A673 (cell line): Measurements from ENCODE around the gene EFNA3. TPM values are rescaled to one million over a fixed set of nuclear protein-coding genes. Genes with fewer than 3 reads are reported as not detected.

Experiments used
- Bru-seq: library from RNA; stranded (reverse); fragments of 400-500 nt; gene quantifications from one replicate; lab custom pipeline; 2021; lab: Mats Ljungman, UMichigan
- BruChase-seq, 2 experiments: library from RNA; stranded (reverse); fragments of 400-500 nt; gene quantifications; one replicate each; lab custom pipeline; 2021; lab: Mats Ljungman, UMichigan
- BruUV-seq: library from RNA; stranded (reverse); fragments of 400-500 nt; replicated peaks from 2 replicates; lab custom pipeline; 2021; lab: Mats Ljungman, UMichigan
- CTCF ChIA-PET: fragments of 300-600 bp; sonication (Branson Sonifier 250); formaldehyde crosslinking; loops from one replicate; lab custom pipeline; 2022; ENCODE audit warnings: antibody characterized with exemption; lab: Charles Lee
- POLR2A ChIA-PET: fragments of 300-600 bp; sonication (Branson Sonifier 250); formaldehyde crosslinking; loops from one replicate; lab custom pipeline; 2022; ENCODE audit warnings: antibody characterized with exemption; ENCODE audit not compliant: low non-redundant PET; lab: Charles Lee
- DNase-seq: peaks from one replicate; pipeline ENCODE4 v3.0.0-alpha.2; 2015; ENCODE audit warnings: low spot score
- H3K27ac ChIP-seq: fragments of 200-600 bp; sonication (generic); 2 replicates; pipeline ENCODE4 v1.5.1; 2016; ENCODE audit warnings: mixed run types, low read depth, mild to moderate bottlenecking, mixed read lengths, antibody characterized with exemption, low read length; ENCODE audit not compliant: poor library complexity, severe bottlenecking
- H3K27me3 ChIP-seq: fragments of 200-600 bp; sonication (generic); replicated peaks from 2 replicates; pipeline ENCODE4 v1.6.1; 2017; ENCODE audit warnings: mixed run types, low read depth, mild to moderate bottlenecking, mixed read lengths, antibody characterized with exemption, low read length; ENCODE audit not compliant: insufficient read depth, poor library complexity
- H3K36me3 ChIP-seq: fragments of 200-600 bp; sonication (generic); 2 replicates; pipeline ENCODE4 v1.6.1; 2016; ENCODE audit warnings: mixed run types, mild to moderate bottlenecking, mixed read lengths, antibody characterized with exemption, low read length; ENCODE audit not compliant: insufficient read depth, poor library complexity, severe bottlenecking
- H3K4me1 ChIP-seq: fragments of 200-600 bp; sonication (generic); 2 replicates; pipeline ENCODE4 v1.6.1; 2017; ENCODE audit warnings: mixed run types, mild to moderate bottlenecking, mixed read lengths, antibody characterized with exemption, low read length; ENCODE audit not compliant: insufficient read depth, poor library complexity, severe bottlenecking
- H3K4me3 ChIP-seq: fragments of 200-600 bp; sonication (generic); 2 replicates; pipeline ENCODE4 v1.5.1; 2016; ENCODE audit warnings: low read depth, mixed run types, mild to moderate bottlenecking, mixed read lengths, low read length; ENCODE audit not compliant: poor library complexity, severe bottlenecking
- H3K9me3 ChIP-seq: fragments of 200-600 bp; sonication (generic); 2 replicates; pipeline ENCODE4 v1.6.1; 2016; ENCODE audit warnings: mixed run types, low read depth, mild to moderate bottlenecking, mixed read lengths, antibody characterized with exemption, low read length; ENCODE audit not compliant: poor library complexity, severe bottlenecking
- EZH2 ChIP-seq: fragments of 200-600 bp; sonication (generic); IDR thresholded peaks from 2 replicates; pipeline ENCODE4 v1.6.1; 2017; ENCODE audit warnings: borderline replicate concordance, low read depth, mild to moderate bottlenecking, mixed read lengths, antibody characterized with exemption, low read length; ENCODE audit not compliant: poor library complexity, severe bottlenecking
- intact Hi-C: fragments of 100-400 bp; cut with micrococcal nuclease; formaldehyde crosslinking; loops from one replicate; pipeline ENCODE4 v1.10.0; 2022; ENCODE audit not compliant: unreplicated experiment
- long read RNA-seq: library from polyadenylated mRNA; stranded (forward); transcript quantifications from one replicate; pipeline ENCODE4 v2.0.0, GENCODE V29; 2022
- total RNA-seq: library from RNA; stranded (reverse); gene quantifications from 2 replicates; pipeline ENCODE4 v1.2.3, GENCODE V29; 2021
- TF ChIP-seq, protein P1 (sequence below): fragments of 300-800, 200-600 bp; sonication (generic); conservative IDR thresholded peaks from 2 replicates; pipeline ENCODE4 v1.5.1; 2017; ENCODE audit warnings: low read depth, mild to moderate bottlenecking, antibody characterized with exemption, low read length, moderate library complexity, mixed read lengths

Gene EFNA3, protein sequence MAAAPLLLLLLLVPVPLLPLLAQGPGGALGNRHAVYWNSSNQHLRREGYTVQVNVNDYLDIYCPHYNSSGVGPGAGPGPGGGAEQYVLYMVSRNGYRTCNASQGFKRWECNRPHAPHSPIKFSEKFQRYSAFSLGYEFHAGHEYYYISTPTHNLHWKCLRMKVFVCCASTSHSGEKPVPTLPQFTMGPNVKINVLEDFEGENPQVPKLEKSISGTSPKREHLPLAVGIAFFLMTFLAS
- total RNA-seq (5.8 and 8.9 TPM in 2 replicates), Bru-seq, nascent RNA (percentile 38 among the genes with signal in this experiment), BruChase-seq, experiment 1, labeled RNA remaining after a 2-hour chase (percentile 59 among the genes with signal in this experiment), BruChase-seq, experiment 2, labeled RNA remaining after a 6-hour chase (percentile 60 among the genes with signal in this experiment)
- long read RNA-seq, transcript EFNA3-201 (5 exons, 1,782 nt), result major isoform, 14 of 26 reads
- long read RNA-seq, partial matches to known transcripts, result 6 of 26 reads
- long read RNA-seq, other reads (novel, unspliced or antisense), result 4 of 26 reads

DNA sequence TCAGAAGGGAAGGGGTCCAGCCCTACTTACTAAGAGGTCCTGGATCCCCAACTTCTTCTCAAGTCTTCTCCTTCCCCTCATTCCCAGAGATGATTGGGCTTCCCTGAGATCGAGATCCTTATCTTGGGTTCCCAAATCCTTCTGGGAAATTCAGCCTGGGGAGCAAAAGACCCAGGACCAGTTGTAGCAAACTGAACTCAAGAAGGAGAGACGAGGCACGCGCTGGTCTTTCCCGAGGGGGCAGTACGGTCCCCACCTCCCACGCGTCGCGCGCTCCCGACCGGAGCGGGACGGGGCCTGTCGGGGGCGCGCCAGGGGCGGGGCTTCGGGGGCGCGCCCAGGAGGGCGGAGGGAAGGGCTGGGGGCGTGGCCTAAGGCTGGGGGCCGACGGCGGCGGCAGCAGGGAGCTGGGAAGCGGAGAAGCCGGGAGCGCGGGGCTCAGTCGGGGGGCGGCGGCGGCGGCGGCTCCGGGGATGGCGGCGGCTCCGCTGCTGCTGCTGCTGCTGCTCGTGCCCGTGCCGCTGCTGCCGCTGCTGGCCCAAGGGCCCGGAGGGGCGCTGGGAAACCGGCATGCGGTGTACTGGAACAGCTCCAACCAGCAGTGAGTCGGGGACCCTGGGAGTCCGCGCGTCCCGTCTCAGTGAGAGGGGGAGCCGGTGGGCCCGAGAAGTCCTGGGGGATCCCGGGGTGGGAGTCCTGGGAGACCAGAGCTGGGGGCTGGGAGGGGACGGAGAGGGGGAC is at the start of gene EFNA3:
Gene EFNA3, plus strand, starts transcription at position 369 of the 741 bp plus-strand sequence. Its CDS starts 105 bp downstream, at position 474.
- H3K27ac ChIP-seq, result peak within 1 kb of the TSS; percentile 55
- peak; percentile 81 for DNase-seq
- H3K4me1 ChIP-seq, result peaks cover 41% of the 10 kb centered on the region
- ChIA-PET POLR2A (interaction anchor here (0.5 kb wide), 1 partner anchor 11 kb away, joined by 5 read pairs; no protein-coding TSS in a partner anchor), CTCF (interaction anchor here (0.6 to 1.1 kb wide), 2 partner anchors 15 to 39 kb away, joined by 3 to 6 read pairs; partner anchors contain the start of gene EFNA4)
- BruUV-seq, result no TSS peak
- intact Hi-C loops, result no loop called here
- H3K27me3 ChIP-seq, result peaks cover 23% of the 10 kb centered on the region
- H3K9me3 ChIP-seq, result no peaks in the 10 kb centered on the region
- peak within 1 kb of the TSS; percentile 63 for H3K4me3 ChIP-seq
- H3K36me3 ChIP-seq, result no peaks in the 10 kb centered on the region
- TF ChIP-seq EZH2, result no peak
- TF ChIP-seq, protein P1, sequence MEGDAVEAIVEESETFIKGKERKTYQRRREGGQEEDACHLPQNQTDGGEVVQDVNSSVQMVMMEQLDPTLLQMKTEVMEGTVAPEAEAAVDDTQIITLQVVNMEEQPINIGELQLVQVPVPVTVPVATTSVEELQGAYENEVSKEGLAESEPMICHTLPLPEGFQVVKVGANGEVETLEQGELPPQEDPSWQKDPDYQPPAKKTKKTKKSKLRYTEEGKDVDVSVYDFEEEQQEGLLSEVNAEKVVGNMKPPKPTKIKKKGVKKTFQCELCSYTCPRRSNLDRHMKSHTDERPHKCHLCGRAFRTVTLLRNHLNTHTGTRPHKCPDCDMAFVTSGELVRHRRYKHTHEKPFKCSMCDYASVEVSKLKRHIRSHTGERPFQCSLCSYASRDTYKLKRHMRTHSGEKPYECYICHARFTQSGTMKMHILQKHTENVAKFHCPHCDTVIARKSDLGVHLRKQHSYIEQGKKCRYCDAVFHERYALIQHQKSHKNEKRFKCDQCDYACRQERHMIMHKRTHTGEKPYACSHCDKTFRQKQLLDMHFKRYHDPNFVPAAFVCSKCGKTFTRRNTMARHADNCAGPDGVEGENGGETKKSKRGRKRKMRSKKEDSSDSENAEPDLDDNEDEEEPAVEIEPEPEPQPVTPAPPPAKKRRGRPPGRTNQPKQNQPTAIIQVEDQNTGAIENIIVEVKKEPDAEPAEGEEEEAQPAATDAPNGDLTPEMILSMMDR, result no peak

DNA sequence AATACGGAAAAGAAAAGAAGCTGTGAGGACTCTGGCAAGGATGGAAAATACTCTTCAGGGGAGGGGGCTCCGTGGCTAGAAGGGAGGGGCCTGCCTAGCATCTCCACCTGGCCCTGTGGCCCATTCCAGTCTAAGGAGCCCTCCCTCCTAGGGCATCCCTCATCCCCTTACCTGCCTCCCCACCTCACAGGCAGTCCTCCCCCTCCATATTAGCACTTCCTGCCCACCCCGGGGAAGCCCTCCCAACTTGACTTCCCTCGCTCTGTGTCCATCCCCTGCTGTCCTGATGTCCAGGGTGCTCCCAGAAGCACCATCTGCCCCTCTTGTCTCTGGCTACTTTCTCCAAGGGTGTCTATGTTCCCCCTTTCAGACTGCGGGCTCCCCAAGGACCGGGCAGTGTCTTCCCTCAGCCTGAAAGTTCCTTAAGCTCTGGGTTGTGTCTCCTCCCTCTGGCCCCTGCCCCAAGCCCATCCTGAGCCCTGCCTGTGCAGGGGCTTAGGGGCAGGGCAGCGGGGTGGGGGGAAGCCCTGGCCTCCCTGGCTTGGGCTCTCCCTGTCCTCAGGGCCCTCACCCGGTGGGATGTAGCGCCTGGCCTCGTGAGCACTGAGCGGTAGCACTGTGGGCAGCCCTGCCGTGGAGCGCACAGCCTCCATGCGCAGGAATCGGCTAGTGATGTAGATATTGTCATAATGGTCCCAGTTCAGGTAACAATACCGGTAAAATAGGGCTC is 49.0 kb upstream of the EFNA3 start:
- no peaks in the 10 kb centered on the region for H3K9me3 ChIP-seq
- H3K4me3 ChIP-seq, result no peak overlapping the region
- DNase-seq, result no peak
- no peaks in the 10 kb centered on the region for H3K4me1 ChIP-seq
- H3K27me3 ChIP-seq, result no peaks in the 10 kb centered on the region
- BruUV-seq, result no TSS peak
- ChIA-PET POLR2A (no interaction called here), CTCF (interaction anchor here (1.4 kb wide), 1 partner anchor 12 kb away, joined by 6 read pairs; no protein-coding TSS in a partner anchor)
- no peaks in the 10 kb centered on the region for H3K36me3 ChIP-seq
- H3K27ac ChIP-seq, result no peak overlapping the region
- TF ChIP-seq, protein P1, result no peak
- TF ChIP-seq EZH2, result no peak
- intact Hi-C loops, result no loop called here

GRCh38 chr1:155030243-155030795 is 48.3 kb upstream of the EFNA3 start:
- Histone ChIP-seq H3K4me1 (no peaks in the 10 kb centered on the region), H3K9me3 (no peaks in the 10 kb centered on the region), H3K27me3 (no peaks in the 10 kb centered on the region), H3K36me3 (no peaks in the 10 kb centered on the region), H3K4me3 (no peak overlapping the region), H3K27ac (no peak overlapping the region)
- no peak for TF ChIP-seq EZH2
- TF ChIP-seq, protein P1, result no peak
- DNase-seq, result no peak
- POLR2A ChIA-PET, result no interaction called here
- CTCF ChIA-PET, result interaction anchor here (1.4 kb wide), 1 partner anchor 13 kb away, joined by 6 read pairs; no protein-coding TSS in a partner anchor
- intact Hi-C loops, result no loop called here
- BruUV-seq, result no TSS peak
